HG03064 (cell line): Measurements from ENCODE around the gene METAP1D.
A peak's percentile ranks its signal among the peaks of the same experiment; 100 is the strongest.

Experiments
- ATAC-seq: cut with Tn5 transposase; IDR thresholded peaks from one replicate; pipeline ENCODE4 v1.9.1; 2021; ENCODE audit warnings: low read depth; ENCODE audit not compliant: unreplicated experiment

The METAP1D gene

DNA sequence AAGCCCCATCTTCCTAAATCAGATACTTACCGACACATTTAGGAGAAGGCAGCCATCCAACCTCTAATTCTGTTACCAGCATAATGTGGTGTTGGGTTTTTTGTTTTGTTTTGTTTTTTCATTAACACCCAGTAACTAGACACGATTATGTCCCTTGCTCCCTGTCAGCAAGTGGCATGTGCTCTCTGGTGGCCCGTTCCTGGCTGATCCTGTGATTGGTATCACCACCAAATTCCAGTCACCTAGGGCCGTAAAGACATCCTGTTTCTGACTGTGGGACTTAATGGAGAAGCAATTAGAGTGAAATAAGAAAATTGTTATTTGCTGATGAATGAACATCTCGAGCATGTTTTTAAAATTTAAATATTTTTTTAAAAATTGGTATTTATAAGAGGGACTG is 79.7 kb downstream of the METAP1D start:
- no peak for ATAC-seq

DNA sequence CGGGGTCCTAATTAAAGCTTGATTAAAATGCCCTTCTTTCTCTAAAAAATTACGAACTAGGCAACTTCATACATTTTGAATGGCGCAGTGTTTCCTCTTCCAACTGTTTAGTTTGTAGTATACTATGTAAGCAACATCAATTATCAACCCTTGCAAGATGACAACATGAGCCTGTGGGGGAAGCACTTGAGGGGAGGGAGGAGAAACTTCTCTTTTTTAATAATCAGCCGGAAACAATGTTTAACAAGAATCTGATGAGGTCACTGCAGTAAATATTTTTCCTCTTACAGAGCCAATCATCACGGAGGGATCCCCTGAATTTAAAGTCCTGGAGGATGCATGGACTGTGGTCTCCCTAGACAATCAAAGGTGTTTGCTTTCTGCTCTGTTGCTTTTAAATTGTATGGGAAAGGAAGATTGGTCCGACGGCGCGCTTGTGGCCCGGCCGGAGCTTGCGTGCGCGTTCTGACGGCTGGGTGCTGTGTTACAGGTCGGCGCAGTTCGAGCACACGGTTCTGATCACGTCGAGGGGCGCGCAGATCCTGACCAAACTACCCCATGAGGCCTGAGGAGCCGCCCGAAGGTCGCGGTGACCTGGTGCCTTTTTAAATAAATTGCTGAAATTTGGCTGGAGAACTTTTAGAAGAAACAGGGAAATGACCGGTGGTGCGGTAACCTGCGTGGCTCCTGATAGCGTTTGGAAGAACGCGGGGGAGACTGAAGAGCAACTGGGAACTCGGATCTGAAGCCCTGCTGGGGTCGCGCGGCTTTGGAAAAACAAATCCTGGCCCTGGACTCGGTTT is 80.3 kb downstream of the METAP1D start:
- ATAC-seq, result no peak

DNA sequence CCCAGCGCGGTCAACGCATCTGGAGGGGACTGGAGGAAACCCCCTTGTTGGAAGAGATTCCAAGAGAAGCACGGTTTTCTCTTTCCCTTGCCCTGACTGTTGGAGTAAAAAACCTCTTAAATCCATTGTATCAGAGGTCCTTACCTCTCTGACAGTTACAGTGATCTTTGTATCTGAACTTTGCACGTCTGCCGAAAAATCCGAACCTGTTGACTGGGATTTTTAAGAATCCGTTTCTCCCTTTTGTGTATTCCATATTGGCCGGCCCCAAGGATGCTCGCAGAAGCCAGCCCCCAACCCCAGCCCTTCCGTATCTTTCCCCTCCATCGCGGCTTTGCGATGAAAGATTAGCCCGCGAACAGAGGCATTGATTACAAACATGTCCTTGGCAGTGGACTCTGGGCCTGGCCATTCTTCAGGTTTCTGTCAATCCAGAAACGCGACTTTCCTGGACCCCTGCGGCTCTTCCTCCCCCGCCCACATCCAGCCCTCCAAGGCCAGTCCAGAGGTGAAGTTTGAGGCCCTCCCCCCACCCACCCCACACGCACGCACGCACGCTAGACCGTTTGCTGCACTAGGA is 81.0 kb downstream of the METAP1D start:
- no peak for ATAC-seq

DNA sequence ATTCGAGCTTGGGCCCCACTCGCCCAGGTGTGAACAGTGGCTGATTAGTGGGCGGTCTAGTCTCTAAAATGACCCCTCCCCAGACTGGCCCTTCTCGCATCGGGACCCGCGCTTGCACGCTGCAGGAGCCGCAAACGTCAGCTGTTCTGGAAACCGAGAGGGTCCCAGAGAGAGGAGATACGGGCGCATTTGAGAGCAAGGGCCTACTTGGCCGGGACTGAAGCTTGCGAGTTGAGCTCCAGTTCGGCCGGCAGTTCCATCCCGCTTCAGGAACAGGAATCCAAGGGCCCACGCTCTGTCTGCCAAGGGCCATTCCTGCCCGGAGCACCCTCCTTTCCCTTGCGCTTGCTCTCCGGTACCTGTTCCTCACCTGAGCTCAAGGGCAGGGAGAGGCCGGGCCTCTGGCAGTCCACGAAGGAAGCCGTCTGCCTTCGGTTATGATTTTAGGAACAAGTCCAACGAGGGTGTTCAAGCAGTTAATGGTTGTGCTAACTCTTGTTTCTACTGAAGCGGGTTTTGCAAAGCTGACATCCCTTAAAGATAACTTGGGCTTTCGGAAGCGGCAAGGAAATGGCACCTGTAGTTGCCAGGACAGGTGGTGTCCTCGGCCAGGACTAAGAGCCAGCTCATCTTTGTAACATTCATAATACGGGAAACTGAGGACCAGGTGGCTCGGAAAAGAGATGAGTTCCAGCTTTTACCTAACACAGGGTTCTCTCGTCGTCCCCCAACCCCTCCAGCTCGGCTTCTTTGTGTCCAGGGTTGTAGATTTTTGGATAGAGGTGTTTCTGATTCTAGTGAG is 81.7 kb downstream of the METAP1D start:
- ATAC-seq, result no peak

DNA sequence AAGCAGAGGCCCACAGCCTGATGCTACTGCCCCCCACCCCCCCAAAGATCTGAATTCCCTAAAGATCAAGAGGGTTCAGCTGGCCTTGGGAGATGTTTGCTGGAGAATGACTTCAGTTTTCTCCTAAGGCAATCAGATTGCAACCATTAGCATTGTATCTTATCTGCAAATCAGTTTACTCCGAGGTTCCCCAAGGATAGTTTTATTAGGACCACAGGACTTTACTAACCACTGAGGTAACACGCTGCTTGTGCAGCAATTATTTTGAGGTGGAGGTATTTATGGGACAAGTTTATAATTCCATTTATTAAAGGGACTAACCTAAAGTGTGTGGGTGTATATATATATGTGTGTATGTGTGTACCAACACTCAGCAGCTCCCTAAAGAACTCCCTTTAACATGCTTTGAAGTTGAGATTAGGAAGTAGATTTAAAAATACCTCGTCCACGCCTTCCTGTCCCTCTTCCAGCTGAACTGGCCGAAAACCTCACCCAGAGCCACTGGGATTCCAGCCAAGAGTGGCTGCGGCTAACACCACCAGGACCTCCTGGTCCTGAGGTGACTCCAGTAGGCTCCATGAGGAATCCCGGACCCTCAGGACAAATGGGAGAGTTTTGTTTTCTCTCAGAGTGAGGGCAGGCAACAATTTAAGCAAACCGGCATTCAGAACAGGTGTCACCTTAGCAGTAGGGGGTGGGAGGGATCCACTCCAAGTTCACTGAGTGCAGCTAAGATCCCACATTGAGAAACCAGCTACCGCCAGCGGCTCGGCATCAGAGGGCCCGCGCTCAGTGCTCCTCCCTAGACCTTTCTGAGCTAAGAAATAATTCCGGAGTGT is 82.6 kb downstream of the METAP1D start:
- no peak for ATAC-seq

DNA sequence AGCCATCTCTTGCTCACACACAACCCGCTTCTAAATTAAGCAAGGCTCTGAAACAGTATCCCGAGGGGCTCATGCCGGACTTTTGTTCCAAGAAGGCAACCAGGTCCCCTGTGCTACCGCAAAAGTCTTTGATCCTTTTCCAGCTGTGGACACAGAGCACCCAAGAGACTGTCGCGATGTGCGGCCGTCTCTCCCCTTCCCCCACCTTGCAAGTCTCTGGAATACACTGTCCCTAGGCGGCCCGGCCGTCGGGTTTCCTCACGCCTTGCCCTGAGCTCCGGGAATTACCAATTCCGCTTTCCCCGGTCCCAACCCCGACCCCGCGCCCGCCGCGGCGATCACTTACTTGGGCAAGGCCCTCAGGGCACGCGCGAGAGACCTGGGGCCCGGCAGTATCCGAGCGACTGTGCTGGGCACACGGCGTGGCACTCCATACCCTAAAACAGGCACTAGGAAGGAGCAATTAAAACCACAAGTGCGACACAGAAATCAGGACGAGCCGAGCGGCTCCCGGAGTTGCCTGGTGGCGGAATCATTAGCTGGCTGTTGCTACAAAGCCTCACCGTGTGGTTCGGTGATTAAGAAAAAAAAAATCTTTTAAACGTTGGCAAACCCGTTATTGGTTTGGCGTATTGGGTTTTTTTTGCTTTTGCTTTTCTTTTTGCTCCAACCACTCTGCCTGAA is 83.3 kb downstream of the METAP1D start:
- ATAC-seq, result no peak

DNA sequence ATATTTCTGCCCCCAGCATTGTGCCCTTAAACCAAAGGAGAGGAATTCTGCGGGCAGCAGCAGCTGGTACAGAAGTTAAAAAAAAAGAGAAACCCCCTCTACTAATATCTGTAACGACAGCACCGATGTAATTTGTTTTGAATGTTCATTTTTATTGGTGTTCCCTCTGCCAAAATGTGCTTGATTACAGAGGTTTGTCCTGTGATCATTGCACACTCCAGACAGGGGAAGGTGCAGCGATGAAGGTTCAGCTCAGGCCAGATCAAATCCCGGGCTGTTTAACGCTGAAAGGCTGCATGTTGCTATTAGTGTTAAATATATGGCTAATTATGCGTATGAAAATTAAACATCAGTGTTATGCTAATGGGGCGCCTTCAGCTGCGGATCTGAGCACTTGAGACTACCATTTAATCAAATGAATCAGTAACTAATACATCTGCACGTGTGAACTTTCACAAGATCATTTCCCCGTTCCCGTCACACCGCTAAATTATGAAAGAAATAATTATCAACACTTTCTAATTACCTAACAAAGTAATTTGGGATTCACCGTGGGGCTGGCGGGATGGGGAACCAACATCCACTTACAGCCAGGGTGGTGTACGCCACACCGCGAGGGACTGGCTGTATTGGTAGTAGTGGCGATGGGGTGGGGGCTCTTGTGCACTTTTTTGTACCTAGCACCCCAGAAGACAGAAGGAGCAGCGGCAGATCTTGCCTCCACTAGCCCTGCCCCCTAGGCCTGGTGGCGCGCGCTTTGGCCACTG is 84.1 kb downstream of the METAP1D start:
- no peak for ATAC-seq

DNA sequence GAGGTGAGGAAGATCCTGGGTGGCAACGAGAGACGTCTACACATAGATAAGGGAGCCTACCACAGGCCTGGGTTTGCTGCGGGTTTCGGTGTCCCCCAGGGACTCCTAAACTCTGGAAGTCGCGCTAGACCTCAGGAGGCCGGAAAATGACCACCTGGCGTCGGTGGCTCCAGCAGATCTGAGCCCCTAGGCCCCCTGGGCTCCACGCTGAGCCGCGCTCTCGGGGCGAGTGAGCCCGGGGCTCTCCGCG is 84.6 kb downstream of the METAP1D start:
- ATAC-seq, result no peak

DNA sequence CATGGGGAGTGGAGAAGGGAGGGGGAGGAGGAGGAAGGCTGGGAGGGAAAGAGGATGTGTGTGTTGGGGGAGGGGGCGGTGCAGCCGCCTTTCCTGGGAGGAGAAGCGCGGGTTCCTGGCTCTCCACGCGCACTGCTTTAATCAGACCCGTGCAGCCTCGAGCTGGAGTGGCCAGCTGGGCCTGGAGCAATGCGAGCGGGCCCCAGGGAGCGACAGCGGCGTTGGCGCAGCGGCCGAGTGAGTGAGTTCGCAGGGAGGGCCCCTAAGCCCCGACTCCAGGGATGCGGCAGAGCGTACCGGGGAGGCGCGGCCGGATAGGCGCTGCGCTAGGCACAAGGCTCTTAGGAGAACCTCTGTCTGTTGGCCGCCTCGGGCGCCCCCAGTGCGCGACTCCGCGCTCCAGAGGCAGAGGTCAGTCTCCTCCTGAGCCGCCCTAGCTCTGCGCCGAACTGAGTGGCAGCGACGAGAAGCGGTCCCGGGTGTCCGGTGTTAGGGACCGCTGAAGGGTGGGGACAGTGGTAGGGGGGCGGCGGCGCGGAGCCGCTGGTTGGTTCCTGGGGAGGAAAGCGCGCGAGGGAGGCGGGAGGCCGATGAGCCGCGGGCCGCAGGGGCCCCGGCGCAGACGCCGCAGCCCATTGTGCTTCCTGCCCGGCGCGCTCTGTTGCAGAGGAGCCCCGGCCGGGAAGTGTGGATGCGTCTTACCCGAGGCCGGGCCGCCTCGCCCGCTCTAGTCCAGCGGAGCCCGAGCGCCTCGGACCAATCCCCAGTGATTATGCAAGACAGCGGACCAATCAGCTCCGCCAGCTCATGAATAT is 85.1 kb downstream of the METAP1D start:
- peak; percentile 83 for ATAC-seq

DNA sequence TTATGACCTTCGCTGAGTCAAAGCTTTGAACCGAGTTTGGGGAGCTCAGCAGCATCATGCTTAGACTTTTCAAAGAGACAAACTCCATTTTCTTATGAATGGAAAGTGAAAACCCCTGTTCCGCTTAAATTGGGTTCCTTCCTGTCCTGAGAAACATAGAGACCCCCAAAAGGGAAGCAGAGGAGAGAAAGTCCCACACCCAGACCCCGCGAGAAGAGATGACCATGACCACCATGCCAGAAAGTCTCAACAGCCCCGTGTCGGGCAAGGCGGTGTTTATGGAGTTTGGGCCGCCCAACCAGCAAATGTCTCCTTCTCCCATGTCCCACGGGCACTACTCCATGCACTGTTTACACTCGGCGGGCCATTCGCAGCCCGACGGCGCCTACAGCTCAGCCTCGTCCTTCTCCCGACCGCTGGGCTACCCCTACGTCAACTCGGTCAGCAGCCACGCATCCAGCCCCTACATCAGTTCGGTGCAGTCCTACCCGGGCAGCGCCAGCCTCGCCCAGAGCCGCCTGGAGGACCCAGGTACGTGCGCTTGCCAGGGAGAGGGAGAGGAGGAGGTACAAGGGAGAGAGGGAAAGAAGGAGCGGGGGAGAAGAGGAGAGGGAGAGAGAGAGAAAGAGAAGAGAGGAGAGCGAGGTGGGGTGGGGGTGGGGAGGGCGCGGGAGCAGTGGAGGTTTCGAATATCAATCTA is 85.9 kb downstream of the METAP1D start, which contains the start of gene DLX1:
Gene DLX1, plus strand, starts transcription at position 48 of the 700 bp plus-strand sequence. Its CDS starts 171 bp downstream, at position 219.
- ATAC-seq, result peak; percentile 6

DNA sequence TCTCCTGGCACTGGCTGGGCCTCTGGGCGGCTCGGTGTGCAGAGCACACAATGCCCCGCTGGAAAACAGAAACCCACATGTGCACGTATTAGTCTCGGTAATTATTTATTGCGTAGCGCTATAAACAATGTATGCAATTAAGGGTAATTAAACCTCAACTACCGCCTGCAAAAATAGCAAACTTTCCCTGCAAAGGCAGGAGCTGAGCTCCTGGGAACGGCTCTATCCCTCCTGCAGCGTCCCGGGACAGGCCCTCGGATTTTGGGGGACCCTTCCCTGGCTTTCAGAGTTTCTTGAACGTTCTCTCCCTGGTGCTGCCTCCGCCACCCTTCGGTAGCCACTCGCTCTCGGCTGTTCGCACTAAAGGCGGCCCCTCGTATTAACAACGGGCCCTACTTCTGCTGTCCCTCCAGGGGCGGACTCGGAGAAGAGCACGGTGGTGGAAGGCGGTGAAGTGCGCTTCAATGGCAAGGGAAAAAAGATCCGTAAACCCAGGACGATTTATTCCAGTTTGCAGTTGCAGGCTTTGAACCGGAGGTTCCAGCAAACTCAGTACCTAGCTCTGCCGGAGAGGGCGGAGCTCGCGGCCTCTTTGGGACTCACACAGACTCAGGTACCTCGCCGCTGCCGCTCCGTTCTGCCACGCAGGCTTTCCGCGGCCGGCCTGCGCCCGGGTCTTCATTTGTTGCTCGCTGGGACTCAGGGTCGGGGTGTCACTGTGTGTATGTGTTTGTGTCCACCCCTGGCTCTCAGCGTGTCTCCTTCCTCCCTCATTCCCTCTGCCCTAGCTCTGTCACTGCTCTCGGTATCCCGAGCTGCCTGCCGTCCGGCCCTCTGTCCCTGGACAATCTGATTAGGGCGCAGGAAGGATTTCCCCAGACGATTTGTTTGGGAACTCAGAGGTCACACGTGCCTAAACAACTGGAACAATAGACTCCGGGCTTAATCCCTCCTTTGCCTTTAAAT is 86.8 kb downstream of the METAP1D start:
- ATAC-seq, result no peak

DNA sequence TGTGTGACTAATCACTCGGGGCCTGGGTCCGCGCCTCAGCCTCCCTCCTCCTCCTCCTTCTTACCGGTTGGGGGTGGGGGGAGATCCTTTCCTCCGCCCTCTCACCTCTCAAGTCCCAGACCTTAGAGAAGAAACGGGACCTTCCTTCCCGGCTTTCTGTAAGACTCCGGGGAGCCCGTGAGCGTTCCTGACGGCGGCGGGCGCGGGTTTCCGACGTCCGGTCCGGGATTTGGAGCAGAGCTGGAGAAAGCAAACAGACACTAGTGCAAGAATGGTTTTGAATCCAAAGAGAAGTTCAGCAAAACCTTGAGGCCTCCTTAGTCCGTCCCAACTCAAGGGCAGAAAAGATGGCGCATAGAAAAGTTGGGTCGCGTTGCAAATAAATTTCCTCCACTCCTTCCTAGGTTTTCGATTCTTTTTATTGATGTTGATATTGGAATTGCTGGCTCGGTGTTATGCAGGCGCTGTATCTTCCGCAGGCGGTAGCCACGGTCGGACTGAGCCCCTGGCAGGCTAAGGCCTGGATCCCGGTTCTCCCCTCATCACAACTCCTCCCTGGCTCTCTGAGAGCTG is 87.5 kb downstream of the METAP1D start:
- no peak for ATAC-seq

DNA sequence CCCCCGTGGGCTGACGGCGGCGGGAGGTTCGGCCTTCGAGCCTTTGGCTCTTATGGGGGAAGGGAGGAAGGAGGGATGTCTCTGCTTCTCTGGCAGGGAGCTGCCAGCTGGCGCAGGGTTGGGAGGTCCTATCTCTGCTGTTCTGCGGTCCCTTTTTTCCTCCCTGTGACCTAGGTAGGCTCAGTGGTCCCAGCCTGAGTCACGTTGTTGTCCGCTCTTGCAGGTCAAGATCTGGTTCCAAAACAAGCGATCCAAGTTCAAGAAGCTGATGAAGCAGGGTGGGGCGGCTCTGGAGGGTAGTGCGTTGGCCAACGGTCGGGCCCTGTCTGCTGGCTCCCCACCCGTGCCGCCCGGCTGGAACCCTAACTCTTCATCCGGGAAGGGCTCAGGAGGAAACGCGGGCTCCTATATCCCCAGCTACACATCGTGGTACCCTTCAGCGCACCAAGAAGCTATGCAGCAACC is 88.1 kb downstream of the METAP1D start:
- no peak for ATAC-seq

DNA sequence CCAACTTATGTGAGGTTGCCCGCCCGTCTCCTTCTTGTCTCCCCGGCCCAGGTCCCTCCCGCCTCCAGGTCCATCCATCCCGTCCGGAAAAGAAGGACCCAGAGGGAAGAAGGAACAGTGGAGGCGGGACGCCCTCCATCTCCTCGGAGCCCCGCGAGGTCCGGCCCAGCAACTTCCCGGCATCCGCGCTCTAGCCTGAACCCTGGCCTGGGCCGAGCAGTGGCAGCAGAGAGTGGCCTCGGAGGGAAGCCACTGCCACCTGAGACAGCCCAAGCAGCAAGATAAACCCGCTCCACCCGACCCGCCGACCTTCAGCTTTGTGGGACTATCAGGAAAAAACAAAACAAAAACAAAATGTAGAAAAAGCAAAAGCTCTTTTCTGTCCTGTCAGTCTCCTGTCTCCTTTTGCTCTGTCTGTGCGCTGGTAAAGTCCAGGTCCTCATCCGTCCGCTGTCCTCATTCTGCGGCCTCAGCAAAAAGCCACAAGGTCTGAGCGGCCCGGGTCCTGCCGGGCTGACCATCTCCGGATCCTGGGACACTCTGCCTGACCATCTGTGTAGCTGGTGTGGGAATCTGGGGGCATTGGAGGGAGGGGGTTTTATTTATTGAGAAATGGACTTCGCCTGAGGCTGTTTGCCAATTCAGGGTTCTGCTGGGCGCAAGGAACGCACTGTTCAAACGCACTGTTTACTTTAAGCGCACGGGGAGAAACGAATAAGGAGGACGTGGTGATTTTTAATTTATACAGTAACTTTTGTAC is 88.7 kb downstream of the METAP1D start:
- ATAC-seq, result no peak

DNA sequence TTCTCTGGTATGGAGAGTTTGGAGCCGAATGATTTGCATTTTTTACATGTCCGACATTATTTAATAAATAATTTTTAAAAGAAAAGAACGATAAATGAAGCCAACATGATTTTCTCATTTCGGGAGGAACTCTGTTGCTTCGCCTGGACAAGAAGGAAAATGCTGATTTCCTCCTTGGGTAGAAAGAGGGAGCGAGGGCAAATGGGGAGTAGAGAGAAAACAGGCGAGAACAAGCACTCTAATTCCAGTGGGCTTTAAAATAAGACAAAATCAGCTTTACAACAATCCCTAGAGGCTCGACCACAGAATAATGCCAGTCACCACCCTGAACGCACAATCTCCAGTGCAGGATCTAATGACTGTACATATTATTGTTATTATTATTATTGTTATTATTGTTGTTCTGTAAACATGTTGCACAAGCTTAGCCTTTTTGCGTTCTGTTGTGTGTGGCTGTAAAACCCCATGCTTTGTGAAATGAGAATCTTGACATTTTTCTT is 89.3 kb downstream of the METAP1D start:
- no peak for ATAC-seq

DNA sequence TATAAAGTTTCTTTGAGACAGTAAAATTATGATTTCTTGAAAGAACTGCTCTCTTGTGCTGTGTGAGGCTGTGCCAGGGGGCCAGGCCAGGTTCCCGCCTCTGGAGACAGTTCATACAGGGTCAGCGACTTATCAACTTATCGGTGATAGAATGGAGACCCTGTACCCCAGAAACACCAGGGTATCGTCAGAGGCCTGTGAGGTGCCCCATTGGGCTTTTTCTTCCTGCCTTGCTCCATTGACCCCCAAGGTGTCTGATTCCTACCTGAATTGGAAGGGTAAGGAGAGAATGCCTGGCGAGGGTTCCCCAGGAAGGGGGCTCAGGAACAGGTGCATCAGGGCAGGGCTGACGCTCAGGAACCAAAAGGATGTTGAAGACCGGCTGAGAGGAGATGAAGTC is 89.9 kb downstream of the METAP1D start:
- ATAC-seq, result no peak
